NT2/D1 (cell line): Measurements from ENCODE around the gene HMG20B.

Experiments used
- DNase-seq: peaks from one replicate; pipeline ENCODE4 v3.0.0-alpha.2; 2011; ENCODE audit warnings: low read depth, low spot score
- H3K27me3 ChIP-seq: 2 replicates; pipeline ENCODE4 v1.6.0; 2011; ENCODE audit warnings: mild to moderate bottlenecking; ENCODE audit not compliant: insufficient read length, insufficient read depth
- H3K36me3 ChIP-seq: 2 replicates; pipeline ENCODE4 v1.6.1; 2011; ENCODE audit warnings: mild to moderate bottlenecking, low read length, mixed read lengths; ENCODE audit not compliant: insufficient read depth, insufficient read length
- H3K4me1 ChIP-seq: 2 replicates; pipeline ENCODE4 v1.5.1; 2011; ENCODE audit not compliant: insufficient read depth, insufficient read length
- H3K4me3 ChIP-seq: 2 replicates; pipeline ENCODE4 v1.5.1; 2011; ENCODE audit warnings: low read depth; ENCODE audit not compliant: insufficient read length
- H3K9ac ChIP-seq: 2 replicates; pipeline ENCODE4 v1.6.0; 2011; ENCODE audit warnings: low read depth; ENCODE audit not compliant: insufficient read length
- H3K9me3 ChIP-seq: 2 replicates; pipeline ENCODE4 v1.5.1; 2011; ENCODE audit warnings: mild to moderate bottlenecking, low read length; ENCODE audit not compliant: insufficient read depth
- SUZ12 ChIP-seq: IDR thresholded peaks from 2 replicates; pipeline ENCODE4 v1.6.1; 2011; ENCODE audit not compliant: insufficient read length, insufficient read depth; ENCODE audit errors: extremely low read depth
- YY1 ChIP-seq: IDR thresholded peaks from 2 replicates; pipeline ENCODE4 v1.6.1; 2011; ENCODE audit not compliant: insufficient read length, insufficient read depth
- ZNF274 ChIP-seq: IDR thresholded peaks from 2 replicates; pipeline ENCODE4 v1.6.1; 2011; ENCODE audit warnings: mild to moderate bottlenecking, low read depth, low read length

The HMG20B gene

GRCh38 chr19:3550947-3551791 is 21.6 kb upstream of the HMG20B start:
- TF ChIP-seq YY1: no peak
- TF ChIP-seq ZNF274: no peak
- no peak for TF ChIP-seq SUZ12
- peak overlapping the region; percentile 42 for H3K9ac ChIP-seq
- DNase-seq: no peak
- H3K4me3 ChIP-seq: no peak overlapping the region
- peaks cover 68% of the 10 kb centered on the region for H3K36me3 ChIP-seq
- H3K27me3 ChIP-seq: no peaks in the 10 kb centered on the region
- H3K9me3 ChIP-seq: no peaks in the 10 kb centered on the region
- H3K4me1 ChIP-seq: peaks cover 25% of the 10 kb centered on the region

GRCh38 chr19:3551792-3552095 is 21.0 kb upstream of the HMG20B start:
- Histone ChIP-seq H3K27me3 (no peaks in the 10 kb centered on the region), H3K36me3 (peaks cover 66% of the 10 kb centered on the region), H3K4me1 (peaks cover 29% of the 10 kb centered on the region), H3K4me3 (no peak overlapping the region), H3K9me3 (no peaks in the 10 kb centered on the region), H3K9ac (peak overlapping the region; percentile 42)
- TF ChIP-seq SUZ12: no peak
- TF ChIP-seq ZNF274: no peak
- TF ChIP-seq YY1: no peak
- DNase-seq: no peak

DNA sequence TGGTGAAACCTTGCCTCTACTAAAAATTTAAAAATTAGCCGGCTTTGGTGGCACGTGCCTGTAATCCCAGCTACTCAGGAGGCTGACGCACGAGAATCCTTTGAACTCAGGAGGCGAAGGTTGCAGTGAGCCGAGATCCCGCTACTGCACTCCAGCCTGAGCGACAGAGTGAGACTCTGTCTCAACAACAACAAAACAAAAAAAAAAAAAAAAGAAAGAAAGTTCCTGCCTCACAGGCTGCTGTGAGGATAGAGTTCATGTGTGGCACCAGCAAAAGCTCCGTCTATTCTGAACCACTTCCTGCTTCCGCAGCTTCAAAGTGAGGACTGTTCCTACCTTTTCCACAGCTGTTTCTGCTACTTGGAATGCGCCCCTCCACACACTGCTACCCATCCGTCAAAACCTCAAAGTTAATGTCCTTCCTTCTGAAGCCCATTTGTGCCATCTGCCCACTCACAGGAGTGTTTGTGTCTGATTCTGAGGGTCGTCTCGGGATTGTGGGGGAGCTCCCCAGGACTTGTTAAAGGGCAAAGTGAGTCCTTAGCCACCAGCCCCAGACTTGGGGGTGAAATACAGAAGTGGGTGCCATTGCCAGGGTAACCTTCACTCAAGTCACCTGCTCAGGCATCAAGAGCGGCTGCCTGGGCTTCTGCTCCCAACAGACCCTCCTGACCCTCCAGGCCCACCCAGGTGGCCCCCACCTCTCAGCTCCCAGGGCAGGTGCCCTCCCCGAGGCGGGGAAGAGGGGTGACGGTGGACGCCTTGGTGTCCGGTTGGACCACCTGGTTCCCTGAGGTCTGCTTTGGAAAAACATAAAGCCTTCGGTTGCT is 18.3 kb upstream of the HMG20B start:
- H3K9ac ChIP-seq: peak overlapping the region; percentile 6
- no peak for DNase-seq

GRCh38 chr19:3555653-3556422 is 16.9 kb upstream of the HMG20B start:
- TF ChIP-seq YY1: no peak
- no peak for TF ChIP-seq ZNF274
- no peak for TF ChIP-seq SUZ12
- H3K4me1 ChIP-seq: peaks cover 24% of the 10 kb centered on the region
- H3K4me3 ChIP-seq: peak overlapping the region; percentile 99
- peak overlapping the region; percentile 99 for H3K9ac ChIP-seq
- no peaks in the 10 kb centered on the region for H3K27me3 ChIP-seq
- peaks cover 33% of the 10 kb centered on the region for H3K36me3 ChIP-seq
- no peaks in the 10 kb centered on the region for H3K9me3 ChIP-seq
- DNase-seq: no peak

More for the DNA sequence above, 18.3 kb upstream of the HMG20B start:
- Histone ChIP-seq H3K36me3 (peaks cover 42% of the 10 kb centered on the region), H3K27me3 (no peaks in the 10 kb centered on the region), H3K4me1 (peaks cover 26% of the 10 kb centered on the region), H3K4me3 (no peak overlapping the region), H3K9me3 (no peaks in the 10 kb centered on the region)
- TF ChIP-seq ZNF274: no peak
- TF ChIP-seq YY1: no peak
- TF ChIP-seq SUZ12: no peak

- Histone ChIP-seq H3K4me3 (peak overlapping the region; percentile 99), H3K4me1 (peaks cover 22% of the 10 kb centered on the region), H3K27me3 (no peaks in the 10 kb centered on the region), H3K36me3 (peaks cover 28% of the 10 kb centered on the region), H3K9ac (peak overlapping the region; percentile 99), H3K9me3 (no peaks in the 10 kb centered on the region)
- TF ChIP-seq SUZ12 (no peak), ZNF274 (no peak), YY1 (no peak)
- no peak for DNase-seq
Measured at GRCh38 chr19:3556423-3556977, 16.2 kb upstream of the HMG20B start.

GRCh38 chr19:3556978-3557460 is 15.7 kb upstream of the HMG20B start:
- peaks cover 25% of the 10 kb centered on the region for H3K36me3 ChIP-seq
- H3K27me3 ChIP-seq: no peaks in the 10 kb centered on the region
- peaks cover 20% of the 10 kb centered on the region for H3K4me1 ChIP-seq
- peak overlapping the region; percentile 99 for H3K9ac ChIP-seq
- DNase-seq: no peak
- H3K9me3 ChIP-seq: no peaks in the 10 kb centered on the region
- TF ChIP-seq SUZ12 (no peak), YY1 (no peak), ZNF274 (no peak)
- peak overlapping the region; percentile 99 for H3K4me3 ChIP-seq
